ENCODE measurements around the gene CEP55. TPM values are rescaled to one million over a fixed set of nuclear protein-coding genes. Genes with fewer than 3 reads are reported as not detected.
A peak's percentile ranks its signal among the peaks of the same experiment; 100 is the strongest.
"Not testable (repeated sequence)": the region's sequence is repeated elsewhere in the genome, so short reads cannot be mapped to it uniquely, and the experiment has no call there.

The CEP55 gene
- total RNA-seq, 1 donor from 2014 or later = 0.35 TPM

DNA sequence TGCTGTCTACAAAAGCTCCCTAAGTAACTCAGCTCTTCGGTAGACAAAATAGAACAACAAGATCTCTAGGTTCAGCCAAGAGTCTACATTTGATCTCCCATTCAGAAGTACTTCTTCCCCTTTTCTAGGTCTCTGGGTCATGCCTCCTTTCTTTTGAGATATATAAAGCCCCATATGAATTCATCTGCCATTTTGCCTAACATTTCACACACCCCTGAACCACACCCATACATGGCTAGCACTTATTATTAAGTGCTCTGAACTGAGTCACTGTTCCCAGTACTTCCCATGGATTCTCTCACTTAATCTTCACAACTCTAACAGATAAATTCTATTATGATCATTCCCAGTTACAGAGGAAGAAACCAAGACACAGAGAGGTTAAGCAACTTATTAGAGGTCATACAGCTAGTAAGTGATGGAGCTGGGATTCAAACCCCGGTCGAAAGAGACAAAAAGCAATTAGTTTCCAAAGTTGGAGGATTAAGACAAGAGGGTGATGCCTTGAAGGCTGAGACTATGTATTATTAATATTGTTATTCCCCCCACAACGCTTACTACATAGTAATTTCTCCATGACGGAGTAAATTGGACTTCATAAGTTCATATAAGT is 31.5 kb upstream of the CEP55 start:
- Histone ChIP-seq H3K27ac (peak overlapping the region; percentile 79), H3K9me3 (no peaks in the 10 kb centered on the region), H3K36me3 (no peaks in the 10 kb centered on the region), H3K4me1 (peaks cover 74% of the 10 kb centered on the region), H3K27me3 (no peaks in the 10 kb centered on the region), H3K4me3 (no peak overlapping the region)
- intact Hi-C loops (cut with DNase I) = no loop called here
- DNase-seq (no peak), ATAC-seq (no peak)
- TF ChIP-seq, protein P1, sequence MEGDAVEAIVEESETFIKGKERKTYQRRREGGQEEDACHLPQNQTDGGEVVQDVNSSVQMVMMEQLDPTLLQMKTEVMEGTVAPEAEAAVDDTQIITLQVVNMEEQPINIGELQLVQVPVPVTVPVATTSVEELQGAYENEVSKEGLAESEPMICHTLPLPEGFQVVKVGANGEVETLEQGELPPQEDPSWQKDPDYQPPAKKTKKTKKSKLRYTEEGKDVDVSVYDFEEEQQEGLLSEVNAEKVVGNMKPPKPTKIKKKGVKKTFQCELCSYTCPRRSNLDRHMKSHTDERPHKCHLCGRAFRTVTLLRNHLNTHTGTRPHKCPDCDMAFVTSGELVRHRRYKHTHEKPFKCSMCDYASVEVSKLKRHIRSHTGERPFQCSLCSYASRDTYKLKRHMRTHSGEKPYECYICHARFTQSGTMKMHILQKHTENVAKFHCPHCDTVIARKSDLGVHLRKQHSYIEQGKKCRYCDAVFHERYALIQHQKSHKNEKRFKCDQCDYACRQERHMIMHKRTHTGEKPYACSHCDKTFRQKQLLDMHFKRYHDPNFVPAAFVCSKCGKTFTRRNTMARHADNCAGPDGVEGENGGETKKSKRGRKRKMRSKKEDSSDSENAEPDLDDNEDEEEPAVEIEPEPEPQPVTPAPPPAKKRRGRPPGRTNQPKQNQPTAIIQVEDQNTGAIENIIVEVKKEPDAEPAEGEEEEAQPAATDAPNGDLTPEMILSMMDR (IDR thresholded peaks at IDR 0.05) = no peak

DNA sequence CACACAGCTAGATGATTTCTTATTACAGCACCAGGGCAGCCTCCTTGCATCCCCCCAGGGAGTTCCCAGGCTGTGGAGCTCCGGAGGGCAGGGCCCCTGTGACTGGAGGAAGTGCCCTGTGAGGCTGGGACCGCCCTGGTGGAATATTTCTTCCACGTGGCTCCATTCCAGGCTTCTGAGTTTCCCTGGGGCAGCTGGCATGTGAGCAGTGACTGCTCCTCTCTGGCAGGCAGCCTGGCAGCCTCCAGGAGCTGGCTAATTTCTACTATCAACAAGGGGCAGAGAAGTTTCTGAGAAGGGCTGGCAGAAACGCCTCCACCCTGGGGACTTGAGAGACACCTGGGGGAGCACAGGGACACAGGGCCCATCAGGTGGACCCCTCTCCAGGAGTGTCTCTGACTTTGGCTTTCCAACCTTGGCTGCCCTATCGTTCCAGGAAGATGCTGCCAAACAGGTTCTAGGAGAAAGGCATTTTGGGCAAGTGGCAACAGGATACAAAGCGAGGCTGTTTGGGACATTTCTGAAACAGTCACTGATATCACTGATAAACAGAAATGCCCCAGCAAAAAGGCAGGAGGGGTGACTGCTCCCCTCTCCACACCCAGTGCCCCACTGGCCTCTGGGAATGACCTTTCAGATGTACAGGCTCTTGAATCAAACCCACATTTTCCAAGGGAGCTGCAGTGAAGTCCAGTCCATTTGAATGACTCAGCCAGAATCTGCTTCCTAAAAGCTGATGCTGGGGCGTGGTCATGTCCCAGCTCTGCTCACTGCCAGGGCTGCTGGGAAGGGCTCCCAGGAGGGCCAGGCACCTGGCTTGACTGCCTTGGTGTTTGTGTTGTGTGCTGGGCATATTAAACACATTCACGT is 30.4 kb upstream of the CEP55 start:
- no peak overlapping the region for H3K4me3 ChIP-seq
- H3K27me3 ChIP-seq = no peaks in the 10 kb centered on the region
- peak; percentile 78 for ATAC-seq
- peak overlapping the region; percentile 79 for H3K27ac ChIP-seq
- DNase-seq = peak; percentile 88
- no peaks in the 10 kb centered on the region for H3K9me3 ChIP-seq
- TF ChIP-seq, protein P1 (IDR thresholded peaks at IDR 0.05) = no peak
- intact Hi-C loops (cut with DNase I) = no loop called here
- no peaks in the 10 kb centered on the region for H3K36me3 ChIP-seq
- H3K4me1 ChIP-seq = peaks cover 72% of the 10 kb centered on the region

DNA sequence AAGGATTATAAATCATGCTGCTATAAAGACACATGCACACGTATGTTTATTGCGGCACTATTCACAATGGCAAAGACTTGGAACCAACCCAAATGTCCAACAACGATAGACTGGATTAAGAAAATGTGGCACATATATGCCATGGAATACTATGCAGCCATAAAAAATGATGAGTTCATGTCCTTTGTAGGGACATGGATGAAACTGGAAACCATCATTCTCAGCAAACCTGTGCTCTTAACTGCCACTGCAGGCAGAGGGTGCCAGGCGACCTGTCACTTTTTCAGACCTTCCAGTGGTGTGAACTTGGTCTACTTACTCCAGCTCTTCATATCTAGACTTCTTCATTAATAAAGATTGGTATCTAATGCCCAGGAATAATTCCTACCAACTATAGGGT is 28.8 kb upstream of the CEP55 start:
- H3K27ac ChIP-seq = peak overlapping the region; percentile 7
- ATAC-seq; intact Hi-C loops (cut with DNase I); DNase-seq; H3K4me3 ChIP-seq; H3K9me3 ChIP-seq; H3K36me3 ChIP-seq; H3K27me3 ChIP-seq: not testable (repeated sequence)
- peaks cover 71% of the 10 kb centered on the region for H3K4me1 ChIP-seq

DNA sequence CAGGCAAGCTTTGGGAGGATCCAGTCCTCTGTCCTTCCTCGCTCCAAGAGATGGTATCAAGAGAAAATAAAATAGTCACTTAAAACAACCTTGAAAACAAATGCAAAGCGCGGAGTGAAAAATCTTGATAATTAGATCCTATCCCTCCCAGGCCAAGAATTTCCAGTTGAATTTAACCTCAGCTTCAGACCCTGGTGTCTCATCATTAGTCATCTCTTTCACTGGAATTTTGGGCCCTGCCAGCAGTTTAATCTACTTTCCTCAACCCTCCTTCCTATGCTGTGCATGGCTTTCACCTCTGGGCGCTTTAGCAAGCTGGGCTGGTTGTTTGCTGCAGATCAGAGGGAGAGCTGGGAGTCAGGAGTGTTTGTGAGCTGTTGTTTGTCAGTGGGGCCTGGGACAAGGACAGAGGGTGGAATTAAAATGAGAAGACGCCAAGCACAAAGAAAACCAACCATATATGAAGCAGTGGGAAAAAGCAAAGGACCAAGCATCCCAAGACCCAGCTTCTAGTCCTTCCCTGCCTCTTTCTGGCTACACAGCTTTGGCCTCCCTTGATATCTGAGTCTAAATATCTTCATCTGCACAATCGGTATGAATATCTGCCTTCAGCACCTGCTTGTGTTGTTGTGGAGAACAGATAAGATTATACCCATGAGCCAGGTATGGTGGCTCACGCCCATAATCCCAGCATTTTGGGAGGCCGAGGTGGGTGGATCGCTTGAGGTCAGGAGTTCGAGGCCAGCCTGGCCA is 27.8 kb upstream of the CEP55 start:
- Histone ChIP-seq H3K27ac (peak overlapping the region; percentile 7), H3K4me1 (peaks cover 73% of the 10 kb centered on the region)
- no peak for ATAC-seq

DNA sequence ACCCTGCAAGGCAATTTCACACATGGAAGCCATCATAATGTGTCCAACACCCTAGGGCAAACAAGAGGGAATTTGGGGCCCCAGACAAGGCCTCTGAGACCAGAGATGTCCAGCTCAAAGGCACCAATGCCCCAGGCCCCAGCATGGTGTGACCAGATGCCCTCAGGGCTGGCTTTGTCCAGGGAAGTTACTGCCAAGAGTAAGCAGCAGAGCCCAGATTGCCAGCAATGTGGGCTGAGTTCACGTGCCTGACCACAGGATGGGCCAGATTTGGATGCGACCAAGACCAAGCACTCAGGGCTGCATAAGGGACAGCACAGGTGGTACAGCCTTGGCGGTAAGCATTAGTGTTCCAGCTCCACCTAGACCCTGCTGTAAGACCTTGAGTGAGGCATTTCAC is 27.0 kb upstream of the CEP55 start:
- Histone ChIP-seq H3K4me1 (peaks cover 73% of the 10 kb centered on the region), H3K4me3 (no peak overlapping the region), H3K27me3 (no peaks in the 10 kb centered on the region), H3K27ac (peak overlapping the region; percentile 58), H3K9me3 (no peaks in the 10 kb centered on the region), H3K36me3 (no peaks in the 10 kb centered on the region)
- TF ChIP-seq, protein P1 (IDR thresholded peaks at IDR 0.05) = no peak
- intact Hi-C loops (cut with DNase I) = no loop called here
- DNase-seq (no peak), ATAC-seq (no peak)

More for the DNA sequence above, 27.8 kb upstream of the CEP55 start:
- intact Hi-C loops (cut with DNase I) = no loop called here
- TF ChIP-seq, protein P1 (IDR thresholded peaks at IDR 0.05) = no peak
- Histone ChIP-seq H3K4me3 (no peak overlapping the region), H3K27me3 (no peaks in the 10 kb centered on the region), H3K9me3 (no peaks in the 10 kb centered on the region), H3K36me3 (no peaks in the 10 kb centered on the region)
- no peak for DNase-seq

All from upper lobe of right lung (tissue), 1 donor.